Hepatic stellate cell (primary cell): Measurements from ENCODE around the gene DNAH2.
A peak's percentile ranks its signal among the peaks of the same experiment; 100 is the strongest.

Experiments
- DNase-seq: peaks from one replicate; pipeline ENCODE4 v3.0.0; 2011; ENCODE audit warnings: low spot score

Gene DNAH2

GRCh38 chr17:7721612-7722011, 4.1 kb downstream of the DNAH2 start:
- DNase-seq, result no peak

GRCh38 chr17:7727886-7728285, 10.3 kb downstream of the DNAH2 start:
- no peak for DNase-seq

GRCh38 chr17:7729816-7730215, 12.3 kb downstream of the DNAH2 start:
- DNase-seq, result no peak

GRCh38 chr17:7732981-7733539, 15.5 kb downstream of the DNAH2 start:
- no peak for DNase-seq

- no peak for DNase-seq
These were observed 20.1 kb downstream of the DNAH2 start for GRCh38 chr17:7737601-7738000.

- no peak for DNase-seq
These were observed 22.2 kb downstream of the DNAH2 start for GRCh38 chr17:7739746-7740145.

- DNase-seq, result peak; percentile 56
These were observed 23.0 kb downstream of the DNAH2 start for GRCh38 chr17:7740481-7741001.

GRCh38 chr17:7742729-7743128, 25.2 kb downstream of the DNAH2 start:
- no peak for DNase-seq

- DNase-seq, result no peak
These were observed 26.9 kb downstream of the DNAH2 start for GRCh38 chr17:7744416-7744815.

- peak; percentile 57 for DNase-seq
These were observed 28.4 kb downstream of the DNAH2 start for GRCh38 chr17:7745748-7746470.

GRCh38 chr17:7747635-7748071, 30.1 kb downstream of the DNAH2 start:
- DNase-seq, result peak; percentile 39

- no peak for DNase-seq
These were observed 30.7 kb downstream of the DNAH2 start for GRCh38 chr17:7748076-7748775.

- DNase-seq, result peak; percentile 67
These were observed 32.8 kb downstream of the DNAH2 start for GRCh38 chr17:7750321-7750821.

GRCh38 chr17:7754656-7755055, 37.1 kb downstream of the DNAH2 start:
- no peak for DNase-seq

- no peak for DNase-seq
These were observed 37.7 kb downstream of the DNAH2 start for GRCh38 chr17:7755095-7755890.

- DNase-seq, result no peak
These were observed 39.4 kb downstream of the DNAH2 start for GRCh38 chr17:7756968-7757367.

GRCh38 chr17:7763919-7764318, 46.4 kb downstream of the DNAH2 start:
- no peak for DNase-seq

GRCh38 chr17:7767004-7767403, 49.5 kb downstream of the DNAH2 start:
- DNase-seq, result no peak

GRCh38 chr17:7767405-7768021, 50.0 kb downstream of the DNAH2 start:
- DNase-seq, result no peak

GRCh38 chr17:7769854-7770253, 52.3 kb downstream of the DNAH2 start:
- no peak for DNase-seq

GRCh38 chr17:7774055-7774521, 56.5 kb downstream of the DNAH2 start:
- peak; percentile 67 for DNase-seq
